GM12875 (cell line): ENCODE measurements around the gene CLDN9.

ENCODE experiments used
- H3K4me3 ChIP-seq: one replicate; pipeline ENCODE4 v1.5.1; 2011; ENCODE audit warnings: low read depth, low read length, control low read depth
- TF ChIP-seq, protein P1 (sequence below): IDR thresholded peaks from 2 replicates; pipeline ENCODE4 v1.5.1; 2011; ENCODE audit warnings: low read depth, mild to moderate bottlenecking, control low read depth, inconsistent platforms, low read length, moderate library complexity, borderline replicate concordance; ENCODE audit not compliant: insufficient read depth

CLDN9 gene

DNA sequence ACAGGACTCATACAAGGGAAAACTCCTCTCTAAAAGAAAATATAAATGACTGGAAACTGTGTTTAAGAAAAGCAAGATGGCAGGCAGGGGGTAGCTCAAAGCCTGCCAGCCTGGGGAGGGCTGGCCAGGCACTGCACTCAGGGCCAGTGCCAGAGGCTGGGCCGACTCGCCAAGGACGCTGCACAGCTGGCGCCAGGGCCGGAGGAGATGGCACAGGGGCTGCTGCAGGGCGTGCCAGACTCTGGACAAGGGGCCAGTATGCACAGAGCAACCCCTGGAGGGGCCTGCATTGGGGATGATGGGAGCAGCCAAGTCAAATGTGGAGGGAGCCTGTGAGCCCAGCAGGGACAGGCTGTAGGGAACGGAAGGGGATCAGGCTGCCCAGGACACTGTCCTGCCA lies 36.5 kb upstream of the CLDN9 start:
- TF ChIP-seq, protein P1, sequence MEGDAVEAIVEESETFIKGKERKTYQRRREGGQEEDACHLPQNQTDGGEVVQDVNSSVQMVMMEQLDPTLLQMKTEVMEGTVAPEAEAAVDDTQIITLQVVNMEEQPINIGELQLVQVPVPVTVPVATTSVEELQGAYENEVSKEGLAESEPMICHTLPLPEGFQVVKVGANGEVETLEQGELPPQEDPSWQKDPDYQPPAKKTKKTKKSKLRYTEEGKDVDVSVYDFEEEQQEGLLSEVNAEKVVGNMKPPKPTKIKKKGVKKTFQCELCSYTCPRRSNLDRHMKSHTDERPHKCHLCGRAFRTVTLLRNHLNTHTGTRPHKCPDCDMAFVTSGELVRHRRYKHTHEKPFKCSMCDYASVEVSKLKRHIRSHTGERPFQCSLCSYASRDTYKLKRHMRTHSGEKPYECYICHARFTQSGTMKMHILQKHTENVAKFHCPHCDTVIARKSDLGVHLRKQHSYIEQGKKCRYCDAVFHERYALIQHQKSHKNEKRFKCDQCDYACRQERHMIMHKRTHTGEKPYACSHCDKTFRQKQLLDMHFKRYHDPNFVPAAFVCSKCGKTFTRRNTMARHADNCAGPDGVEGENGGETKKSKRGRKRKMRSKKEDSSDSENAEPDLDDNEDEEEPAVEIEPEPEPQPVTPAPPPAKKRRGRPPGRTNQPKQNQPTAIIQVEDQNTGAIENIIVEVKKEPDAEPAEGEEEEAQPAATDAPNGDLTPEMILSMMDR: no peak
- H3K4me3 ChIP-seq: no peak overlapping the region

DNA sequence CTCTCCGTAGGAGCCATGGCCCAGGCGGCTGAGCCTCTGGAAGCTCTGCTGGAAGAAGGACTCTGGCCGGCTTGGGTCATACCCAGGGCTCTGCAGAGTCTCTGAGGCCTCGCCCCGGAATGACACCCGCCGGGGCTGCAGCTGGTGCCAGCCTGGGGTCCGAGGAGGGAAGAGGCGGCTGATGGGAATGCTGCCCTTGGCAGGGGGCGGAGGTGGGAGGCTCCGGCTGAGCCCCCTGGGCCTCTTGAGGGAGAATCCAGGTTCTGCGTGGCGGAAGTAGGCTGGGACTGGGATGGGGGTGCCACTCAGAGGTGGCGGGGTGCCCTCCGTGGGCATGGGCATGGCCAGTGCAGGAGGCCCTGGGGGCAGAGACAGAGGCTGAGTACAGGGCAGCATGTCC lies 36.0 kb upstream of the CLDN9 start:
- TF ChIP-seq, protein P1: no peak
- H3K4me3 ChIP-seq: no peak overlapping the region

DNA sequence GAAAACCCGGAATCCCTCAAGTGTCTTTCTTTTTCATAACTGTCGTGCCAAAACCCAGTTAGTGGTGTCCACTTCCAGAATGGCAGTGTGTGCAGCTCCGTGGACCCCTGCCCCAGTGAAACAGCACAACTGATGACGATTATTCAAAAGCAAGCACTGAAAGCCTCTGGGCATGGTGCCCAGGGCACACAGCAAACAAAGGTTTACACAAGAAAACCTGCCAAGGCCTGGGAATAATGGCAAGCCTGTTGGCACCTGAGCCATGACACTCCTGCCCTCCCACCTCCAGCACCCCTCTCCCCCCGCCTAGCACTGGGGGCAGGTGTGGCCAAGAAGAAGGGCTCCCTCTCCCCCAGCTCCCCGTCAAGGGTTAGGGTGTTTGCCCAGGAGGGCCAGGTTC lies 35.3 kb upstream of the CLDN9 start:
- no peak overlapping the region for H3K4me3 ChIP-seq
- TF ChIP-seq, protein P1: no peak

DNA sequence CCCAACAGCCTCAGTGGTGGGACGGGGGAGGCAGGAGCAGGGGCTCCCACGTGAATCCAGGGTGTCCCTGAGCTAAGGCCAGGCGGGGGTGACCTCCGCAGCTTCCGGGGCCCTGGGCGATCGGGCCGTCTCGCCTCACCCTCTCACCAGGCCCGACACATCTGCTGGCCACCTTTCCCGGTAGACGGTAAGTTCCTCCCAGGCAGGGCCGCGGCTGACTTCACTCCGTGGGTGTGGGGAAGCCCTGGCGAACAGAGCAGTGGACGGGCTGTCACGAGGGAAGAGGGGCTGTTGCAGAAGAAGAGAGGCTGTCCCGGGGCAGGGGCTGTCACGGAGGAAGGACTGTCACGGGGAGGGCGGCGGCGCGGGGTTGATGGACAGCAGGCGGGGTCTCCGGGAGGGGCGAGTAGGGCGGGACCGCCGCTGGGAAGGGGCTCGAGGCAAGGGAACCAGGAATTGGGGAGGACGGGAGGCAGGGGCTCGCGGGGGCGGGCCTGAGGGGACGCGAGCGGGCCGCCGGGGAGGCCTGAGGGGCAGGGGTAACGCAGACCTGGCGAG lies 33.0 kb upstream of the CLDN9 start:
- TF ChIP-seq, protein P1: no peak

DNA sequence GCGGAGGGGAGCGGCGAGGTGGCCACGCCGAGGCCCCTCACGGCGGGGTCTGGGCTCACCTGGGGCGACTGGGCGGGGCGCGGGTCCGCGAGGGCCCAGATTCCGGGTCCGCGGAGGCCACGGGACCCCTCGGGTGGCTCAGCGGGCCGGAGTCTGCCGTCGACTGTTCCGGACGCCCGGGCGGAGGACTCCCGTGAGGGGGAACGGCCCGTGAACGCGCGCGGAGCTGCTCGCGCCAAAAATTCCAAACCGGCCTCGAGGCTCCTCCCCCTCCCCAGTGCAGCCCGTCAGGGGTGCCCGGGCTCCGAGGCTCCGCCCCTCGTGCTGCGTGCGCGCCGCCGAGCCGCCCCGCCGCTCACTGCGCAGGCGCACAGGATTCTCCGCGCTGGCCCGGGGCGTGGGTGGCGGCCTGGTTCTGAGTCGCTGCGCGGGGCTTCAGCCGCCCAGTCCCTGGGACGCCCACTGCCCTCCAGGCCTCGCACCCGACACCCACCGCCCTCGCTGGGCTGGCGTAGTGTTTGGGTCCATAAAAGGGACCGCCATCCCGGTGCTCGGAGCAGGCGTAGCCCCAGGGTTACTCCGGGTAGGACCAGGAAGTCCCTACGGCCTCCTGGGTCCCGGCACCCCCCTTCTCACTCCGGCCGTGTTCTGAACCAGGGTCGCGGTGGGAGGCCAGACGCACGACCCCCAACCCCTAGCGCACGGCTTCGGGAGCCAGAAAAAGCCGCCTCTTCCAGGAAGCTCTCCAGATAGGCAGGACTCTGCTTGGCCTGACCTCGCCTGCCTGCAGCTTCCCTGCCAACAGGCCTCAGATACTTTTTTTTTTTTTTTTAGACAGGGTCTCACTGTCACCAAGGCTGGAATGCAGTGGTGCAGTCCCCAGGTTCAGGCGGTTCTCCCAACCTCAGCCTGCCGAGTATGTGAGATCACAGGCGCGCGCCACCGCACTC lies 32.2 kb upstream of the CLDN9 start, which contains the start of gene PKMYT1:
TSS of gene PKMYT1 (minus strand) at position 220 of the 950 bp plus-strand sequence. CDS start 789 bp downstream, outside the sequence.
- peak within 1 kb of the TSS; percentile 93 for H3K4me3 ChIP-seq
- TF ChIP-seq, protein P1: no peak

More for the DNA sequence above, 33.0 kb upstream of the CLDN9 start:
- H3K4me3 ChIP-seq: peak overlapping the region; percentile 93

DNA sequence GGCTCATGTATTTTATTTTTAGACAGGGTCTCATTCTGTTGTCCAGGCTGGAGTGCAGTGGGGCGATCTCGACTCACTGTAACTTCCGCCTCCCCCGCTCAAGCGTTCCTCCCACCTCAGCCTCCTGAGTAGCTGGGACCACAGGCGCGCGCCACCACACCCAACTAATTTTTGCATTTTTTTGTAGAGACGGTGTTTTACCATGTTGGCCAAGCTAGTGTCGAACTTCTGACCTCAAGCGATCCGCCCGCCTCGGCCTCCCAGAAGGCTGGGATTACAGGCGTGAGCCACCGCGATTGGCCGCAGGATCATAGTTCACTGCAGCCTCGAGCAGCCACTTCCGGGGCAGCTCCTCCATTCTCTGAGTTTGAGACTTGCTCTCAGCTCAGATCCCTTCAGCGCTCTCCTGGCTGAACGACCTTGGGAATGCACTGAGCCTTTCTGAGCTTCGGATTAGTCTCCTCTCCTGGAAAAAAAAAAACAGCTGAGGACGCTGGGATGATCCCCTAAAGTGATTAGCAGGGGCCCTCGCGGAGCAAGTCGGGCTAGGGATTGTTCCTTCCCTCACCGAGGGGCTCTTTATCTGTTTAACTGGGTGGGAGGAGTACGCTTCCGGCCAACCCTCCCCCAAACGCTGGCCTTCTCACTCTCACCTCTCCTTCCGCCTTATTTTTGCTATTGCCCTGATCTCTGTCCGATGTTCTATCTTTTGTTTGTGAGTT lies 31.4 kb upstream of the CLDN9 start:
- H3K4me3 ChIP-seq: peak overlapping the region; percentile 93
- TF ChIP-seq, protein P1: no peak
